ENCODE results near the gene HDAC4.

Gene HDAC4

GRCh38 chr2:239008004-239008403 is 392.8 kb downstream of the HDAC4 start:
- DNase-seq (ENCODE audit: low spot score): no peak

DNA sequence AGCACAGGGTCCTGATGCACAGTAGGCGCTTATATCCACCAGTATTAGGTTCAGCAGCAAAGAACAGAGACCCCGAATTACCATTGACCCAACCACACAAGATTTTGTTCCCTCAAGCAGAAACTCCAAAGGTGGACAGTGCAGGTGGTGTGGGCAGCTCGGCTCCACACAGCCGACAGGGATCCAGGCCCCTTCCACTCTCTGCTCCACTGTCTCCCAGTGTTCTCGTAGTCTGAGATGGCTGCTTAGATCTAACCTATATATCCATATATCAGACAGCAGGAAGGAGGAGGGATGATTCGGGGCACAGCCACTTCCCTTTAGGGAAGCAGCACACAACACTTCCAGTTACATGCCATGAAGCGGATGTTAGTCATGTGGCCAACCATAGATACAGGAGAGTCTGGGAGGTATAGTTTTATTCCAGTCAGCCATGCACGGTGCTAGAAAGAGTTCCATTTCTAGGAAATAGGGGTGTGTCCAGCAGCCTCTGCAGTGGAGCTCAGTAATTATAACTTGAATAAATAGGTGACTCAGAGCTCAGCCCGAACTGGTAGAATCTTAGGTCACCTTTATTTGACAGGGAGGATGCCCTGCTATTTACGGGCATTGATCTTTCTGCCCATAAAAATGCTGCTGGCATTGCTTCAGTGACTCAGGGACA is 394.1 kb downstream of the HDAC4 start:
- no peak for DNase-seq (ENCODE audit: low spot score)

DNA sequence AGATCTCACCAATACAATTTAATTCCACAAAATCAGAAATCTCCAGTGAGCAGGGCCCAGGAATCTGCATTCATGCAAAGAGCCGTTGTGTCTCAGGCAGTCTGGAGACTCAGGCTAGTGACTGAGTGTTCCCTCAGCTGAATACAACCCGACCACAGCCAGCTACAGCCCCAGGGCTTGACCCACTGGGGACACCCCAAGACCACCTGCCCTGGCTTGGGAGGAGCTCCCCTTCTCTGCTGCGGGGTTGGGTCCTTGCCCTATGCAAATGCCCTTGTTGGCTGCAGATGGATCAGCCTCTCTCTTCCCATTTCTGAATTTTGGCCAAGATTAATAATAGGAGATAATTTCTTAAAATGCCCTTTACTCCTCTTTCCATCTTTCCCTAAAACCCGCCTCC is 395.2 kb downstream of the HDAC4 start:
- DNase-seq (ENCODE audit: low spot score): no peak

GRCh38 chr2:239004274-239005015 is 396.4 kb downstream of the HDAC4 start:
- DNase-seq (ENCODE audit: low spot score): no peak

DNA sequence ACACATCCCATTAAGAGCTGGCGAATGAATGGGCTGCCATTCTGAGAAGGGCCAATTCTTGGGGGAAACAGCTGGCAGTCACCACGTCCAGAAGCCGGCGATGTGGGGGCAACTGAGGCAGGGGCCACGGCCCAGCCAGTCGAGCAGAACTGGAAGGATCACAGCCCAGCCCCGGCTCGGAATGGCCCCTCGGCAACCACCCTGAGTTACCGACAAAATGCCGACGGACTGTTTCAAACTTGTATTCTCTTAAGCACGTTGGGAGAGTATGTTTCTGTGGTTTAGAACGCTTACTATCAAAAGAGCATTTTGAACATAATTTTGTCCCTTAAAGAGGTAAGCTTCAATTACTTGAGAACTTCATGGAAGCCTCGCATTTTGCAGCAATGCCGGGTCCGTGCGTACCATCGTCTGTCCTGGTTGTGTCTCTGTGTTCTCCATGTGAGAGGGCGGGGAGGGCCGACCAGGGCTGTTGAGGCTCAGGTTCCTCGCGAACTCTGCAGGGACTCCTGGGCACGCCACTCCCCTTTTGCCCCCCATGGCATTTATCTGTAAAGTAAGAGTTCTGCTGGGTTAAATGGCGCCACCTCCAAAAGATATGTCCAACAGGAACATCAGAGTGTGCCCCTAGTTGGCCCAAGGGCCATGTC is 397.1 kb downstream of the HDAC4 start:
- DNase-seq (ENCODE audit: low spot score): no peak

GRCh38 chr2:239002954-239003623 is 397.7 kb downstream of the HDAC4 start:
- DNase-seq (ENCODE audit: low spot score): no peak

- no peak for DNase-seq (ENCODE audit: low spot score)
These were observed 398.2 kb downstream of the HDAC4 start for GRCh38 chr2:239002591-239002953.

DNA sequence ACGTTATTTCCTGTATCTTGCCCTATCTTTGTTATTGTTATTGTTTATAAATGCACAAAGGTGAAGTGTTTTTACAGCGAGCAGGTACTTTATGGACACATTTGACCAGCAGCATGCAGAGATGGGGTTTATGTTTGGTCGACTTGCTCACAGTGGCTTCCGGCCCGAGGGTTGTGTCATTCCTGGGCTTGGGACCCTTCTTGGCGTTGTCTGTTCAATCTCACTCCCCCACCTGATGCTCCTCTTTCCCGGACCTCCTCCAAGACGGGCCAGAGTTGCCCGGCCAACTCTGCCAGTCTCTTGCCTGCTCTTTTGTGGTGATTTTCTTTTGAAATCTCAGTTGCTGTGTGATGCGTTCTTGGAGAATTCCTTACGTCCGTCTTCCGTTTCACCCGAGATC is 399.0 kb downstream of the HDAC4 start:
- DNase-seq (ENCODE audit: low spot score): no peak

DNA sequence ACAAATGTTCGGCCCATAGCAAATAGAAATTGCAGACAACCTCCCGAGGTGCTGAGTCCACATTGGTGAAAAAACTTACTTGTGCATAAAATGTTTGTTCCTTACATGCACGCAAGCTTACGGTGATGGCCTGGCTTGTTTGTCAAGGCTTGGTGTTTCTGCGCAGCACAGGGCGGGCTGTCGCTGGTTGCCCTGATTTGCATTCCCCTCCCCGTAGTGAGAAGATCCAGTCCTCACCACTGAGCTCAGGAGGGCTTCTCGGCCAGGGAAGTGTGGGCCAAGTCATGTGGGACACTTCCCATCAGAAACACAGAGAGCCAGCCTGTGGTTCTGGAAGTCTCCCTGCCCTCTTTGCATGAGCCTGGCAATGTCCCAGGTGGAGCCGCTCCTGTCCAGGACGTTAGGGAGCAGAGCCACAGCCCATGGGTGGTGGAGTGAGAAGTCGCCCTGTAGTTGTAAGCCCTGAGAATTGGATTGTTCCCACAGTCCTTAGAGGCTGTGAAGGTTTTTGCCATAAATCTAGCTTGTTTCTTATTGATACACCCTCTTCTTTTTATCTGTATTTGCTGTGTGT is 400.2 kb downstream of the HDAC4 start:
- no peak for DNase-seq (ENCODE audit: low spot score)

GRCh38 chr2:239000089-239000488 is 400.7 kb downstream of the HDAC4 start:
- no peak for DNase-seq (ENCODE audit: low spot score)

GRCh38 chr2:238999291-238999741 is 401.5 kb downstream of the HDAC4 start:
- DNase-seq (ENCODE audit: low spot score): no peak

GRCh38 chr2:238998801-238999200 is 402.0 kb downstream of the HDAC4 start:
- no peak for DNase-seq (ENCODE audit: low spot score)
